DOHH2 (cell line): ENCODE results near the gene CDK15.

Experiments used
- CTCF ChIP-seq: fragments of 200-600 bp; sonication (generic); IDR thresholded peaks from one replicate; pipeline ENCODE4 v1.5.1; 2014; ENCODE audit warnings: antibody characterized with exemption, mild to moderate bottlenecking, low read depth, low read length; ENCODE audit not compliant: poor library complexity, severe bottlenecking
- EZH2phosphoT487 ChIP-seq: fragments of 200-600 bp; sonication (generic); IDR thresholded peaks from 2 replicates; pipeline ENCODE4 v1.6.1; 2017; ENCODE audit warnings: borderline replicate concordance, mild to moderate bottlenecking, antibody characterized with exemption, low read length, moderate library complexity, mixed read lengths

- TF ChIP-seq CTCF: no peak
- no peak for TF ChIP-seq EZH2phosphoT487
These were observed 9.9 kb upstream of the CDK15 start for GRCh38 chr2:201796478-201796865.
